Renal cortical epithelial cell (primary cell): ENCODE results near the gene MOB3B. TPM values are rescaled to one million over a fixed set of nuclear protein-coding genes. Genes with fewer than 3 reads are reported as not detected.
A peak's percentile ranks its signal among the peaks of the same experiment; 100 is the strongest.

Source experiments
- DNase-seq: peaks from one replicate; pipeline ENCODE4 v3.0.0-alpha.2; 2011; ENCODE audit warnings: low read depth
- total RNA-seq: library from RNA; depleted of rRNA; stranded (reverse); fragments of >200 nt; gene quantifications from 2 replicates; pipeline ENCODE4 v1.2.3, GENCODE V29; 2014

MOB3B gene
- total RNA-seq, 1 donor from 2014 or later: 1.4 TPM

DNA sequence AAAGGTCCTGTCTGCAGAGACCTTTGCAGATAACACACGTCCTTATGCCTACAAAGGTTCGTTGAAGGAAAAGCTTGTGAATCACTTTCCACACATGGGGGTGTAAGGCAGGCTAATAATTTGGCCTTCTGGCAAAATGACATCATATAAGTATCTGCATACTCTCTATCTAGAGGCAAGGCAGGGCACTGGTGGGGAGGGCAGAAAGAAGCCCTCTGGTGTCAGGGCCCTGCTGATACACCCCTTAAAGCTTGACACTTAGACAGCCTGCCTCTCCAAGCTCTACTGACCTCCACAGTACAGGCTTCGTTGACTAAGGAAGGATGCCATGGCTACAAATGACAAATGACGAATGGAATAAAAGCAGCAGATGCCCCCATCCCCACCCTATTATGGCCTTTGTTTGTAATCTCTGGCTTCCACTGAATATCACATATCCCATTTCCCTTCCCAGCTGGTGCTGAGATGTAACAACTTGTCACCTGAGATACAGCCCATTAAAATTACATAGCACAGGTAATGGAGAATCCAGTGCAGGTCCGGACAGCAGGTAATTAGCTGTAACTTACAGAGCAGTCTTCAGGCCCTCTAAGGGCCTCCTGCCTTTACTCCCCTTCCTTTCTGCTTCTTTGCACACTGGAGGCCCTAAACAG is 82.5 kb downstream of the MOB3B start:
- DNase-seq: no peak

DNA sequence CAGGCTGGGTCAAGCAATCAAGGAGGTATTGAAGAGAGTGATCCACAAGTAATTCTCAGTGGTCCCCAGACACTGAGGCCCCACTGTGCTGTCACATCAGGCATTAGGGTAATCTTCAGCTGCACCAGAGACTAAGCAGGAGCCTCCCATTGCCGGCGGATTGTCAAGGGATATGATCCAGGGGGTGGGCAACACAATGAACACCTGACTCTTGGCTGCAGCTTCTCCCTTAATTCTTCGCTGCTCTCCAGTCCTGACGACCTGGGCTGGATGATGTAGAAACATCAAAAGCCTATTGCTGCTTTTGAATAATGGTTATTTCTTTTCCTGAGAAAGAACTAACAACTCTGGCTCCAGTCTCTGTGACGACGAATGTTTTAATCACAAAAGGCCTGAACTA is 83.9 kb downstream of the MOB3B start:
- no peak for DNase-seq

DNA sequence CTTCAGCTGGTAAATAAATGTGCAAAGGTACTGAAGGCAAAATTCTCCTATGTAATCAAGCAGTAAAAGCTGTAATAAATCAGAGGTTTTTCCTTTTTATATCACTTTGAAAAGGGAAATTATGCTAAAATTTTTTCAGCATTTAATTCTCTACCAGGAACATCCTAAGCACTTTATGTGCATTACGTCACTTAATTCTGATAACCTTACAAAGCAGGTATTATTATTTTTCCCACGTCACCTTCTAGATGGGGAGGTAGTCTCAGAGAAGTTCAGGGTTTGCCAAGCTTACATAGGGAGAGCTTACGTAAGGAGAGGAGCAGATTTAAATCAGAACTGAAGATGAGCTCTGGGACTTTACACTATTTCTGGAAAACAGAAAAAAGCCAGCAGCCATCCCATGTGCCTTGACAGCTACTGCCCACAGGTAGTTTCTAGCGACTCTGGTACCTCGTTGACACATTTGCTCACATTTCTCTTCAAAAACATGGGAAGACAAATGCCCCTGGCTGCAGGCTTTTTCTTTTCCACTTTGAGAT is 84.5 kb downstream of the MOB3B start:
- DNase-seq: no peak

DNA sequence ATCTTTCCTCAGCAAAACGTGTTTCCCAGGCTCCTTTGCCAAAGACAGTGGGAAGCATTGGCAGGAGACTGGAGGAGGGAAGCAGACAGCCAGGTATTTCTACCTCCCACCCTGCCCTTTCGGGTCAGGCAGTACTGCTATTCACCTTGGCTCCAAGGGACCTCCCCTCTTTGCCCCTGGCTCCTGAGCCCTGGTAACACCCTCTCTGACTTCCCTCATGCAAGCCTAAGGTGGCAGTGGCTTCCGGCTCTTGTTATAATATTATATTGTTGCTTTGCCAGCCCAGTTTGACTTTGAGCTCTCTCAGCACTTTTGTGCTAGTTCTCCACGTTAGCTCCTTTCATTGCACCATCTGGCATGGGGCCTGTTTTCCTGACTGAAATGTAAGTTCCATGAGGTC is 87.2 kb downstream of the MOB3B start:
- no peak for DNase-seq

DNA sequence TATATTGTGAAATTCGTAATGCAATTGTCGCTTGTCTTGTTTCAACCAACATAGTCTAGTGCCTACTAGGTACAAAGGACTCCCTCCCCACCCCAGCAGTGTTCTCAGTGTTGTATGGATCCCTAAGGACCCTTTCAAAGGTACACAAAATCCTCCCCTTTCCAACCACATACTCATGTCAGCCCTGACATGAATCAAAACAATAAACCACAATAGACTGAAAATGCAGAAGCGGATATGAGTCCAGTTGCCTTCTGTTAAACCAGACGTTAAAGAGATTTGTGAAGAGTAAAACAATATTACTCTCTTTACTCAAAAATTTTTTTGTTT is 87.9 kb downstream of the MOB3B start:
- DNase-seq: no peak

DNA sequence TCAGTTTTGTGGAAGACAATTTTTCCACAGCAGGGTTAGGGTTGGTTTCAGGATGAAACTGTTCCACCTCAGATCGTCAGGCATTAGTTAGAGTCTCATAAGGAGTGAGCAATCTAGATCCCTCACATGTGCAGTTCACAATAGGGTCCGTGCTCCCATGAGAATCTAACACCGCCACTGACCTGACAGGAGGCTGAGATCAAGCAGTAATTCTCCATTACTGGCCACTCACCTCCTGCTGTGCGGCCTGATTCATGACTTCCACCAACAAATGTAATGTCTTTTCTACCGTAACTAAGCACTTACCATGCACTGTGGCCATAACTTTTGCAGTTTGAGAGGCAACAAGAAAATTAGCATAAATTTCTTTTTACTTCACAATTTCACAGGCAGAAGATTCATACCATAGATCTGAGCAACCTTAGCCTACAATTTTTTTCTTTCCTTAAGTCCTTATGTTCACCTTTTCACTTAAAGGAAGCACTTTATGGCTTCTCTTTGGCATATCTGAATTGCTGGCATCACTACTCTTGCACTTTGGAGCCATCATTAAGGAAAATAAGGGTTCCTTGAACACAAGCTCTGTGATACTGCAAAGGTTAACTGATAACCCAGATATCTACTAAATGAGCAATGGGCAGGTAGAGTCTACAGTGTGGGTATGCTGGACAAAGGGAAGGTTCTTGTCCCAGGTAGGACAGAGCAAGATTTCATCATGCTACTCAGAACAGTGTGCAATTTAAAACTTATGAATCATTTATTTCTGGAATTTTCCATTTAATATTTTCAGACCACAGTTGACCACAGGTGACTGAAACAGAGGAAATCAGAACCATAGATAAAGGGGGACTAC is 88.5 kb downstream of the MOB3B start:
- DNase-seq: no peak

DNA sequence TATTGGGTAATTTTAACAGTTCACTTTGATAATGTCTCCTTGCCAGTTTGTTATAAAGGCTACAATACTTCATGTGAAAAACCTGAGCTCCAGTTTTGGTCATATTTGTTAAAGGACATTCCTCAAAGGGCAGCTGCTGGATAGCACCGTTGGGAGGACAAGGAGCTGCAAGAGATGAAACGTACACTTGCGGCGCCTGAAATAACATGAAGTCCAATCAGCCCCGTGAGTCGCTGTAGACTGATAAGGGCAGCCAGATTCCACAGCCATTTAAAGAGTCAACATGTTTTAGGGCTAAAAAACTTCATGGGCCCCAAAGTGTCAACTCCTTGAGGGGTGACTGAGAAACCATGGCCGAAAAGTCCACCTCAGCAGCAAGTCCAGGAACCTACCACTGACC is 91.1 kb downstream of the MOB3B start:
- no peak for DNase-seq

DNA sequence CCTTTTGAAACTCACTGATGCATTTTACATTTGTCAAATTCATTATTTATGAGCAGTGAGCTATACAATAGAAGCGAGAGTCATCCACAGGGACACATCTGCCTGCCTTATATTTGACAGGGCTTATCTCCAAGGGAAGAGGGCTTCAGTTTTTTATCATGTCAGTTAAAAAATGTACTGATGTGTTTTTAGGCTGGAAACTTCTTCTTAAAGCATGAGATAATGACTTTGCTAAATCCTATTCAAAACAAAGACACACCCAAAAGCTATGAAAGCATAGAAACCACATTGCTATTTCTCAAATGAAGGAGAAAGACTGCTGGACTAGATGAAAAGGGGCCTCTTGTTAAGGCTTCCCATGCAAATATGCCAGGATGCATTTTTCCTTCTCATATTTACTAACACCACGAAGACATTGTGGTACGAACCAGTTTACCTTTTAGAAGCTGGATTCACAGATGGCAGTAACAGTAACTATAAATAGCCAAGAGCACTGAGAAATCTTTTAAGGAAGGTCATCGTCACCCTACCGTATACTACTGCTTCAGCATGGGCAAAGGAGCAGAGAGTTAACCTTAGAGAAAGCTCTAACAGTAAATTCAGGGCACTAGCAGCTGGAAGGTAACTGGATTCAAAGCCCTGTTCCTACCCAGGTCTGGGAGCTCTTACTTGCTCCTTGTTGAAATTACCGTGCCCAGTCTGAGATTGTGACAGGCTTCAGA is 91.8 kb downstream of the MOB3B start:
- no peak for DNase-seq

DNA sequence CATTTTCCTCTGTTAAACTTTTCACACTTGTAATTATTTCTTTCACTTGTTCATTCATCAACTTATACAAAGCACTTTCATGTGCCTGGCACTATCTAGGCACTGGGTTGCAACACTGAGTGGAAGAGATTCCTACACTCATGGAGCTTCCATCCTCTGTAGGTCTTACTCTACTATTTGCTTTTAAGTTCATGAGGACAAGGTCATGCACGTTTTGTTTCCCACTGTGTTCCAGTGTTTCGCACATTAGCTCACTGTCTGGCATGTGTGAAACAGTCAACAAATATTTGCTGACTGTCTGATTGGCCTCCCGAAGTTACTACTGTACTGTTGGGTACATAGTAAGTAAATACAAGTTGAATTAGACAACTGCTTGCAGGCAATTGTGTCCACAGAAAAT is 93.4 kb downstream of the MOB3B start:
- peak; percentile 30 for DNase-seq

DNA sequence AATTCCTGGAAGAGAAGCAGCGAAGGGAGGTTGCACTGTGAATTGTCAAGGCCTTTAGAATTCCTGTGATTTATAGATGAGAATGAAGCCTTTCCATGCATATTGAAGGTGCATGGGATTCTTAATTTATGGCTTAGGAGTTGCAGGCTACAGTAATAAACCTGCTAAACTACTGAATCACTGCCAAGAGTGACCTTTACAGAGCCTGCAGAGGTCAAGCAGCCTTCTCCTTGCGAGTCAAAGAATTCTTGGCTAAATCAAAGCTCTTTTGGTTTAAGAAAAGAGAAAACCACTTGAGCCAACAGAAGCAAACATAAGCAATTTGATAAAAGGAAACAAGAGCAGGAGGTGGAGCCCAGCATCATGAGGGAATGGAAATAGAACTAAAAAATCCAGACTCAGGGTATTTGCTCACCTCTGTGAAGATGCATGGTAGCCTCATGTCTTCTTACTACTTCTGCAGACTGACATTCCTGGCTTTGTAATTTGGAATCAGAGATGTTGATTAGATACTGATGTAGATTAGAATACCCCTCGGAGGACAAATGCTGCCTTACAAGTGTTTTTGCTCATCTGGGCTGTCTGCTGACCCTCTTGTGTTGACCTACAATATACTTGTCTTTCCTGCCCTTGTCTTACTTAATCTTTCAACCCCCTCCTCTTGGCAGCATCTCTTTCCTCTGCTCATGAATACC is 95.8 kb downstream of the MOB3B start:
- DNase-seq: peak; percentile 18

DNA sequence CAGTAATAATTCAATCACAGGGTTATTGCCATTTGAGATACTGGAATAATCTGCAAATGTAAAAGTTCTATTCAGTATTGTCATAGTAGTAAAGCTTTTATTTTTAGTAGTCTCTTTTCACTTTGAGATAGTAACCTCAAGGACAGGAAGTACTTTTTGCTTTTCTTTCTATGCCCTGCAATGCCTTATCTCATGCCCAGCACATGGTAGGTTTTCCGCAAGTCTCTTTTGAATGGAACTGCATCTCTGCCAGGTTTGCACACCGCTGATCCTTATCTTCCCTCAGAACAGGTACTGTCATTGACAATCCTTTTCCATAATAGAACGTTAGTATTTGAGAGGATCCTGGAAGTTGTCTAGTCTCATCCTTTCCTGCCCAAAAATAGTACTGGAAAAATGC is 97.3 kb downstream of the MOB3B start:
- DNase-seq: no peak

DNA sequence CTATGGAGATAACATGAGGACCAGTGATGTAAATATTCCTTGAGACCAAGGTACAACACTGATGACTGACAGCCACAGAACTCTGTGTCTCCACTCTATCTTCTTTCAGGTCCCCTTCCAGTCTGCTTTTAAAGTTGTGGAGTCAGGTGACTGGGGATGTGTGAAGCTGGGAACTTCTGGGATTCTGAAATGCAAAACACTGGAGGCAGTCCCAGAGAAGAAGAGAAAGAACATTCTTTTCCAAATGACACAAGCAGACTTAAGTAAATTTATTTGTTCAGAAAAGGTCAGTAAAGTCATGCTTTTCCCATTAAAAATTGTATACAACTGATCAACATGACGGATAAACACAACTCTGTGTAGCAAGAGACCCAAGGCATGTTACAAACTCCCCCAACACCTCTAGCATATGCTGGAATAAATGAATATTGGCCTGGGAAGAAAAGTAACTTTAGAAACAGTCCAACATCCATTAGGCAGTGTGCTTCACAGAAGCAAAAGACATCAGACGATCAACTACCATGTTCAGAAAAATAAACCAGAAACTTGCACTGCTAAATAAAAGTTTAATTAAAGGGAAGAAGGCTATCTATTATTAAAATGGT is 98.0 kb downstream of the MOB3B start:
- DNase-seq: no peak

DNA sequence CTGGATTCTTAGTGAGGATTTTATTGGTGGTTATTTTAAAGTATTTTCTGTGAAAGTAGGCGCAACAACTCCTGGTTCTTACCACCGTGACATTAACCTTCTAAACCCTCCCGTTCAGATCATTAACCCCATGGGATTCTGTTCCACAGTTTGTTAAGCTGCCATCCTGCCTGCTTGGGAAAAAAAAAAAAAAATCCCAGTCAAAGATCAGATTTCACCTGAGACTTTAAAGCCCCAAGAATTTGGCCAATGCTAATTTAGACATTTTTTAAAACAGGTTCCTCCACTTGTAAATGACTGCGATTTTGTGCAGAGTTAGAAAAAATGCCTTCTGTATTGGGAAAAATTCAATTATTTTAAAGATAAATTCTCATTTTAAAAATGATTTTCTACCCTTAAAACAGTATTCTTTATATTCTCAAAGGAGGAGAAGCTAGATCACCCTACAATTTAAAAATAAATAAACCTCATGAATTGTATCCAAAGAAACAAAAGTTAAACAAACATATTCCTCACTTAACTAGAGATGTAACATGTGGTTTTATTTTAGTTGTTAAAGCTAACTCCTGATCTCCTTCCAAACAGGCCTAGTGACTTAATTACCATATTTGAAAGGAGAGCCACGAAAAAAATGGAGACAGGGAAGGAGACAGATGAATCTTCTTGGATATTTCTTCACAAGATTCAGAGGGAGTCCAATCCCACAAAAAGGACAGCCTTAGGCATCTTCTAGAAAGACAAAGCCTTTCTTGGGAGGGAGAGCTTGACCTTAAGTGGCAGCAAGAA is 98.7 kb downstream of the MOB3B start:
- DNase-seq: peak; percentile 32

DNA sequence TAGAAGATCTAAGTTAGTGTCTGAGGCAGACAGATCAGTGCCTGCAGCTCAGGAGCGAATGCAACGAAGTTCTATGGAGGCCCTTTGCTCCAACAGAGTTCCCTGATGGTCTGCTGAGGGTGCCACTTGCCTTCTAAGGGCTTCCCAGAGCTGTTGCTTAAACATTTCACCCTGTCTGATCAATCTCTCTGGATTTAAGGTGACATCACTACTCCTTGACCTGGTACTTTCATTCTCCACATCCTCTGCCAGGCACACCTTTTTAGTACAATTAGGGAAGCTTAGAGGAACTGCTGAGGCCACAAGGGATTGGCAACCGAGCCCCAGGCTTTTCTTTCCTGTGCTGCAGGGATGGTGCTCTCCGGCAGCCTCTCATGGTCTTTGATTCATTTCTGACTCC is 99.7 kb downstream of the MOB3B start:
- DNase-seq: no peak

DNA sequence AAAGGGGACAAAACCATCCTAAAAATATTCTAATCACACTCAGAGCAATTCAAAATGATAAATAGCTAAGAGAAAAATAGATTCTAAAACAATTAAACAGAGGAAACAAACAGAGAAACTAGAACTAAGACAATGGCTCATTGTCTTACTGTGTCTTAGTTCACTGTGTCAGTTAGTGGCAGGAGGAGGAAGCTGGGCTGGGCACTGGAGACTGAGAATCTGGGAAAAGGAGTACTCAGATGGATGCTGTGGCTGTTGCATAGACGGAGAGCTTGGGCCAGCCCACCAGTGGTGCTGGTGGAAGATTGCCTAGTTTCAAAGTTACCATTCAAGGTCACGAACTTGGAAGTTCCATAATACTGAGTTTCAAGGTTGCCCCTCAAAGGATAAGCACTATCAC is 100.2 kb downstream of the MOB3B start:
- no peak for DNase-seq

DNA sequence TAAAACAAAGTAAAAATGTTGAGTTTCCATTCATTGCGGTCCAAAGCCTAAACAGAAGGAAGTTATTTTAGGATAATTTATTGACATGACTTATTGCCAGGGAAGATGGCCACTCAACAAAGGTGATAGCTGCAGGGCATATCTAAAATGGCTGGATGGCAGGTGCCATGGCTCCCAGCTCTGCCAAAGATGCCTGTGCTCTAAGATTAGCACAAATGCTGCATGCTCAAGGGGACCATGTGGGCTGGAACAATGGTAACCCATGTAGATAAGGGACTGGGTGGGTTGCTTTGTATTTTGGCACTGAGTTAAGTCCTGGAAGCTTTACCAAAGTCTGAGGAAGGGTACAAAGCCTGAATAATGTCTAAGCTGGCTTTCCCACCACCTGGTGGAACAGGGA is 101.1 kb downstream of the MOB3B start:
- DNase-seq: no peak

DNA sequence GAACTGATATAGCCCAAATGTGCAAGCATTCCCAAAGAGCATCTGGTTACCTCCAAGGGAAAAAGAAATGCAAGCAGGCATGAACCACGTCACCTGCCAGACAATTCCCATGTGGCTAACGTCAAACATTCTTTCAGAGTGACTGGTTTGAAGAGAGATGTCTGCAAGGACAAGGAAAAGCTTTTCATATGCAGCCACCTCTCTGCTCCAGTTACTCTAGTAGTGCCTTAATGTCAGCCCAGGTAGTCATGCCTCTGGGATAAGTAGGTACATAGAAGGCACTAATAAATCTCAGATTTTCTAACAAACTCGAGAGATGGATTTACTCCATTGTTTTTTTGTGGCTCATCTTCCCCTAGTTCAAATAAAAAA is 102.4 kb downstream of the MOB3B start:
- DNase-seq: peak; percentile 89

DNA sequence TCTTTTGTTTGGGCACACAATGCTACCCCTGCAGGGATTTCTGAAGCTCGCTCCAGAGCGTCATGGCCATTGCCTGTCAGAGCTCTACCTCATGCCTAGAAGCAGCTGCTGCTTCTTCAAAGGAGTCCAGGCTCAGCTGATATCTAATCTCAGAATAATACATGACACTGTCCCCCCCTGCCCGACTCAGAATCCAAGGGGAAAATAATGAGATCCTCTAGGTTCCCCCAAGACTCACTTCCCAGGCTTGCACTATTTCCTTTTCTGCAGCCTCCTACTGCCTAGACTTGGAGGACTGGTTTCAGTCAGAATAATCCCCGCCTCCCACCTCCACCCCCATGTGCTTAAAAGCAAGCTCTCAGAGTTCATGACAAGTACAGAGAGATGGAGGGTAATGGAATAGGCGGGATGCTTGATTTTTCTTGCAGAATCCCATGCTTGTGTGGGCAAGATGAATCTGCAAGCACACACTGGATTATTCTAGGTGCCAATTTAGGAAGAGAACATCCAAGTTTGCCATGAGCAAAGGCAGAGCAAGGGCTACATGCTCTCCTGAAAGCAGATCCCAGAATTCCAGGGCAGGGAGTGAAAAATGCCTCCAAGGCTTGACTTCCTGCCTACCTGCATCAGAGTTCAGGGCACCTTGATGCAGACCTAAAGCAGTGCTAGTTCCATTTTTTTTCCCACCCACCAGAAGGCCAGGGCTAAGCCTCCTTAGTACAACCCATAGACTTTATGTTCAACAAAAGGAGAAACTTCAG is 102.9 kb downstream of the MOB3B start:
- DNase-seq: peak; percentile 26

DNA sequence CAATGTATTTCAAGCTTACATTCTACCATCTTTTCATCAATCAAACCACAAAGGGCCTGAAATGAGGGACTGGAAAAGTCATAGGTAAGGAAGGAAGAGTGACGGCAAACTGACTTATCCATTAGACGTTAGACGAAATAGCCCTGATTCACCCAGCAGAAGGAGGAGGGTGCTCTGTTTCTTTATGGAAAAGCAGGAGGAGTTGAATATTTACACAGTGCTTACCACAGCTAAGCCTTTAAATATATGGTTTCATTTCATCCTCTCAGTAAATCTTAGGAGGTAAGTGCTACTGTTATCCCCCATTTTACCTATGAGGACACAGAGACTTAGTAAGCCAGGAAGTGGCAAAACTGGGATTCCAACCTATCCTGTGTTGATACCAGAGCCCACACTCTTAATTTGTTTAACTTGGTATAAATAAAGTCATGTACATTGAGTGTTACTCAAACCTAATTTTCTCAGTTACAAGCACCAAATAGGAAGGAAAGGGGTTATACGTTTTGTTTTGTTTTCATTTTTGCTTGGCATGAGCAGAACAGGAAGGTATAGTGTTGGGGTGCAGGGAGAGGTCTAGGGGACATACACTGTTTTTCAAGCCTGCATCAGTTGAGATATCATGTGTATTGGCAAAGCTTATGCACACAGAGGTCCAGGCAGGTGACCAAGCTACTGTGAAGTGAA is 103.6 kb downstream of the MOB3B start:
- DNase-seq: no peak
